ENCODE results near the gene CACNG3.

DNA sequence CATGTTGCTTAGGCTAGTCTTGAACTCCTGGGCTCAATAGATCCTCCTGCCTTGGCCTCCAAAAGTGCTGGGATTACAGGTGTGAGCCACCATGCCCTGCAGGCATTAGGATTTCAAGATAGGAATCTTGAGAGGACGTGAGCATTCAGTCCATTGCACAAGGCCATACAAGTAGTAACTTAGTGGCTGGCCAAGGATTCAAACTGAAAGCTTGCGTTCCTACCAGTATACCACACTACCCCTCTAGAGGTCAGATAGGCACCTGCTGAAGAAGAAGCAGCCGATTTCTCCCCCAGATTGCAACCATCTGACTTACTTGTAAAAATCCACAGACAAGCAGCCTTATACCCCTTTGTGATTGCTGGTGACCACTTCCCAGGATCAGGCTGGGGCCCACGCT, 80.9 kb downstream of the CACNG3 start:
- no peak for TF ChIP-seq POLR2A (IDR thresholded peaks at IDR 0.05)
- TF ChIP-seq, protein P1, sequence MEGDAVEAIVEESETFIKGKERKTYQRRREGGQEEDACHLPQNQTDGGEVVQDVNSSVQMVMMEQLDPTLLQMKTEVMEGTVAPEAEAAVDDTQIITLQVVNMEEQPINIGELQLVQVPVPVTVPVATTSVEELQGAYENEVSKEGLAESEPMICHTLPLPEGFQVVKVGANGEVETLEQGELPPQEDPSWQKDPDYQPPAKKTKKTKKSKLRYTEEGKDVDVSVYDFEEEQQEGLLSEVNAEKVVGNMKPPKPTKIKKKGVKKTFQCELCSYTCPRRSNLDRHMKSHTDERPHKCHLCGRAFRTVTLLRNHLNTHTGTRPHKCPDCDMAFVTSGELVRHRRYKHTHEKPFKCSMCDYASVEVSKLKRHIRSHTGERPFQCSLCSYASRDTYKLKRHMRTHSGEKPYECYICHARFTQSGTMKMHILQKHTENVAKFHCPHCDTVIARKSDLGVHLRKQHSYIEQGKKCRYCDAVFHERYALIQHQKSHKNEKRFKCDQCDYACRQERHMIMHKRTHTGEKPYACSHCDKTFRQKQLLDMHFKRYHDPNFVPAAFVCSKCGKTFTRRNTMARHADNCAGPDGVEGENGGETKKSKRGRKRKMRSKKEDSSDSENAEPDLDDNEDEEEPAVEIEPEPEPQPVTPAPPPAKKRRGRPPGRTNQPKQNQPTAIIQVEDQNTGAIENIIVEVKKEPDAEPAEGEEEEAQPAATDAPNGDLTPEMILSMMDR (IDR thresholded peaks at IDR 0.05), result no peak

Measured in adrenal gland (tissue), 5 donors.